Stimulated activated CD8-positive, alpha-beta memory T cell treated with anti-CD3 and anti-CD28 coated beads, Interleukin-7, amount 100 ng/mL, for 4 hours (primary cell): ENCODE measurements around the gene RIOX2.

Experiments used
- DNase-seq, 2 donors: peaks; one replicate each; pipeline ENCODE4 v3.0.0-alpha.2; 2020; ENCODE audit warnings: low read depth in 2 of 2

Gene RIOX2

DNA sequence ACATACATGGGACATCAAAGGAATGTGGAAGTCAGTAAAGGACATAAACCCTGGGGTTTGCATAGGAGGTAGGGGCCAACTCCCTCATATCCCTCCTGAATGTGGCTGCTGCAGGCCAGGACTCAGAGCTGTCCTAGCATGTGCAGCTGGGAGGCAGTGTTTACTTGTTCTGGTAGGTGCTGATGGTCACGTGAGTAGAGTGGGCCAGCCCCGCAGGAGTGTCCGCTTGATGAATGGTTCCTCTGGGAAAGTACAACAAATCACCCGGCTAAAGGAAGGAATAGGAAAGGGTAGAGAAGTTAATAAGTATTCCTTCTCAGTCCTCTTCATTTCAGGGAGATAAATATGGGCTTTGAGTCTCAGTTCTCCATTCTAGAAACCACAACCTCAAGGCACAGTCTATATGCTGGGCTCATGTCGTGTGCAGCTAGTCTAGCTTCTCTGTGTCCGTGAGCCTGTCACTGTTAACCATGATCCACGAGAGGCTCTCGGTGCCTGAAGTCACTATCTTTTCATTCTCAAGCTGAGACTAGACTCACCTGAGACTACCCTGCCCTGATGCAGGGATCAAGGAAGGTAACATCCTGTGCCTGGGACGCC, 17.9 kb downstream of the RIOX2 start:
- no peak for DNase-seq

DNA sequence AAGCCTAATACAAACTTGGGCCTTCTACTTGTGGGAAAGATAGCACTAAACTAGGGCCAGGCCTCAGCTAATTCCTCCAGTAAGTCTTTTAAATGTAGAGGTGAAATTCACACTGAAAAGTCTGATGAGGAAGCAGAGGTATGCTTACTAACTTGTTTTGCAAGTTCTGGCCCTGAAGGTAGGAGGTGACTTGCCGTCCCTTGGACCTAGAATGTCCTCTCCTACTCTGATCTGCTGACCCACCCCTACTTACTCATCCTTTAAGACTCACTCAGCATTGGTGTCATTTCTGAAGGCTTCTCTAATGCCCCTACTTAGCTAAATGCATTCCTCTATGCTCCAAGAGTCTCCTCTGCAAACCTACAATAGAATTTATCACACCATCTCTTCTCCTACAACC, 19.4 kb downstream of the RIOX2 start:
- DNase-seq: no peak

DNA sequence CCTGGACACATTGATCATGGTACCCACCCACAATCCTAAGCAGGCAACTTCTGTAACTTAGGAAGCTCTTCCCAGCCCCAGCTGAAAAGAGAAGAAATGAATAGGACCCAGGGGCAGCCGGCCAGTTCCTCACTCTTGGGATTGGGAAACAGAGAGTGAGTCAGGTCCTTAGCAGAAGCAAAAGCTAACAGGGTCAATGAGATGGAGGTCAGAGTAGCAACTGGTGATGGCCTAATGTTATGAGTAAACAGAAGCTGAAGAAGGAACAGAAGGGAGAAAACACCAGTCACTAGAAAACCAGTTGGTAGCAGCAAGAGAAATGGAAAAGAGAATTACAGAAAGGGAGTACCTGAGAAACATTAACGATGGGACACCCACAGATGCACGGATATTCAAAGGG, 20.0 kb downstream of the RIOX2 start:
- DNase-seq: no peak

DNA sequence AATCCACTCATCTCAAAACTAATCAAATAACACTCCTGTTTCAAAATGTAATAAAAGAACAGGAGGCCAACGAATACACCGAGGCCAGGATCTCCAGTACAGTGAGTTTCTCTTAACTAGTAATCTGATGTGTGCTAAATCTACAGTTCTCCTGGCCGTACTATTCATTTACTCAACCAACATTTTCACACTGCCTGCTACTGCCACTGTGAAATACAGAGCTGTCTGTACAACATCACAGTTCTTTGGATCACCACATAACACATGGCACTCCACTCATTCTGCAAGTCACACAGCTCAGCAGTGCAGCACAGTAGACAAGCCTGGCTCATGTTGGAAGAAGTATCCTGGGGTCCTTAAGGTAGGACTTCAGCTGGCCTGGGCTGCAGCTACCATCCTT, 21.9 kb downstream of the RIOX2 start:
- no peak for DNase-seq

DNA sequence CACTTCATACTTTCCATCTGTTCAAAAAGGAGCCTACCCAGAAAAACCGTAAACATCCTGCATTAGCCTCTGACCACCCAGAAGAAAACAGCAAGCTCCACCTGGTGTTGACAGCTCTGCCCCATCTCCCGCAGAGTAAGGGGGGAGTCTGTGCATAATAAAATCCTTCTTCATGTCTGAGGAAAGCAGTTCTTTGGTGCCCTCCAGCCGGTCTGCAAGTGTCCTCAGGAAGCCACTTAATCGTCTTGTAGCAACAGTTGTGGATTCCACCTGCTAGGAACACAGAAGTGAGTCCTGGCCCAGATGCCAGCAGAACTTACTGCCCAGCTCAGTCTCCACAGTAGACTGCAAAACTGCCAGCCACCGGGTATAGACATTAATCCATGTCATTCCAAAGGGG, 22.5 kb downstream of the RIOX2 start:
- DNase-seq: no peak

DNA sequence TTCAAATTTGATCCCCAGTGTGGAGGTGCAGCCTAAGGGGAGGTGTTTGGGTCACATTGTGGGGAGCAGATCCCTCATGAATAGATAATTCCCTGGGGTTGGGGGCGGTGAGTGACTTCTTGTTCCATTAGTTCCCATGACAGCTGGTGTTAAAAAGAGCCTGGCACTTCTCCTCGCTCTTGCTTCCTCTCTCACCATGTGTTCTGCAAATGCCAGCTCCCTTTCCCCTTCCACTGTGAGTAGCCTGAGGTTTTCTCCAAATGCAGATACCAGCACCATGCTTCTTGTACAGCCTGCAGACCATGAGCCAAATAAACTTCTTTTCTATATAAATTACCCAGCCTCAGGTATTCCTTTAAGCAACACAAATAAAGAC, 23.1 kb downstream of the RIOX2 start:
- no peak for DNase-seq

DNA sequence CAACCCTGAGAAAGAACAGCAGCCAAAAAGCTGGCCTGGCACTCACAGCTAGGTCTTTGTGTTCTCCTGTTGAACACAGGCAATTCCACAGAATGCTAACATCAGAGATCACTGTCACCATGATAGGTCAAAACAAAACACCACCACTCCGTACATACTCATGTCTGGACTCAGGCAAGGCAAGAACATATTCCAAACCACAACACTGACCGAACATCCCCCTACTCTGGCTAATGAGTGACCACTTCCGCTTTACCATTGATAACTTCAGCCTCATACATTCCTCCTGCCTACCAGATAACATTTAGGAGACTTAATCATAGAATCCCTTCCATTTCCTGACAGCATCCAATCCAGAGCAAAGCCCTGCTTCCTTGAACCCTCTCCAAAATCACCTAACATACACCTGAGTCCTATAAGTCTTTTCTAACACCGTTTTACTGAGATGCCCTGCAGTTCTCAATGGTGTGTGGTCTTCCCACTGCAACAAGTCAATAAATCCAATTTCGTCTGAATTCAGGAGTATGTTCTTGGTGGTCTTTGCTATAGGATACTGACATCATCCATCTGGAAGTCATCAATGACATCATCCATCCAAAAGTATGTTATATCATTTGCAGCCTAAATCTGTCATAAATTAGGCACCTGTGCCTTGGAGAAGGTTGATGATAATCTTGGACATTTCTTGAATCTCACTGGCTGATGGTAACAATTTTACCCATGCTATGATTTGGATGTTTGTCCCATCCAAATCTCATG, 23.7 kb downstream of the RIOX2 start:
- DNase-seq: no peak

DNA sequence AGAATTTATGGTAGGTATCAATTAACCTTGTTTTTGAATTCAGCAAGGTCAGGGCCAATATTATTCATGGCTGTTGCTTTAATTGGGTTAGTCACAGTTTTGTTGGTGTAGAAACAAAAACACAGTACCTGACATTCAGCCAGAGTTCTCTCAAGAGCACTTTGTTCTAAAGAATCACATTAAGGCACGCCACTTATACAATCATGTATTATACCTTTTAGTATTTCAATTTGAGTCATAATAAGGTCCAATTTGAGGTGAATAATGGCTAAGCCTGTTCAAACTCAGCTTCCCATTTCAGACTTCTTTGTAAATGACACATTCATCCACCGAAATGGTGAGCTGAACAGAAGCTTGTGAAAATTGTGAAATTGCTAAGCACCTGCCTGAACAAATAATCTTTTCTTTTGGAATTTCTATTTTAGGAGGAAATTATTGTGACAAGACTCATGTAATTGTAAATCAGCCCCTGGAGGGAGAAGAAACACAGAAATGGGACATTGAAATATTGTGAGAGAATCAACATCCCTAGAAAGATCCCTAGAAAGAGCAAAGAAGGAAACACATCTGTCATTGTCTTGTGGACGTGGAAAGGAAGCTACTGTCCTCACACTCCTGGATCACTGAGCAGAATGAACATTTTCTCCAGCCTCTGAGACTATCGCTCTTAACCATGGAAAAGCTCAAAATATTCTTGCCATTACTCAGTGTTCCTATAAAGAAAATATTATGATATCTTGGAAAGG, 29.3 kb downstream of the RIOX2 start:
- no peak for DNase-seq

DNA sequence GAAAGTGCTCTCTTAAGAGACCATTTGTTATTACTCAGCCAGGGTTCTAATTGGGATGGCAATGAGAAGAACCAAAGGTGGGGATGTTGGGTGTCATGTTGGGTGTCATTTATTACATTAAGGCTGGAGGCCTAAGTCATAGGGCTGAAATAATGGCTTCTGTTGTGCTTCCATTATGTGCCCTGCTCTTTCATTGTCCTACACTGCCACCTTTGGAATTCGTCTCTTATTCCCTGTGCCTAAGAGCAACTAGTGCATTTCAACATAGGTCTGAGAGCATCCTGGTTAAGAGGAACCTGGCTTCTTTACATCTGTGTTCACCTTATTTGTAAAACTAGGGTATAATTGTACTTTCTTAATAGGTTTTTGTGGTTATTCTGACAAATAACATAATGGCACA, 32.2 kb downstream of the RIOX2 start:
- DNase-seq: no peak

DNA sequence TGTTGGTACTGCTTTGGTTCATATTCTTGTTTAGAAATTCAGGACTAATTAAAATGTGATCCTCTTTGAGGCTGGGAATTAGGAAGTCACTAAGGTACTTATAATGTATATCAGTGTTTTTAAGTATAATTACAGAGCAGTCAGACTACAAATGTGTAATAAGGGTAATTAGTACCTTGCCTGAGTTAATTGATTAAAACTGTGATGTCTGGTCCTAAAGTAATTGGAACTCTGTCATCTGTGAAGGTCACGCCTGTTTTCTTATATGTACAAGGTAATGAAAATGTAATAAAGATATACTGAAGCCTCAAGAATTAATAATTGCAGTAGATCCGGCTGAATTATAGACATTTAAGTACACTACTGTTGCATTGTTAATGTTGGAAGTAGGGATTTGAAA, 32.8 kb downstream of the RIOX2 start:
- DNase-seq: no peak

DNA sequence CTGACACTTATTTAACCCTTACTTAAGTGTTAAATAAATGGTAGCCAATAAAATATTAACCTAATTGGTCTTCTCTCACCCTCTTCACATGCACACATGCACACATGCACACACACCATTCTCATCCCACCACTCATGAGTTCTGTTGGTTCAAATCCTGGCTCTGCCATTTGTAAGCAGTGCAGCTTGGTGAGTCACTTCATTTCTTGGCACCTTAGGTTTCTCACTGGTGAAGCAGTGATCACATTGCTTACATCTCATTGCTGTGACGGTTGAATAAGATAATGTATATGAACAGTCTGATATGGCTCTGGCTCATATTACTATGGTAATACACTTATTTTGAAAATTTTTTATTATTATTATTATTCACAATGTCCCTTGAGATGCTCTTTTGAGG, 33.8 kb downstream of the RIOX2 start:
- no peak for DNase-seq

DNA sequence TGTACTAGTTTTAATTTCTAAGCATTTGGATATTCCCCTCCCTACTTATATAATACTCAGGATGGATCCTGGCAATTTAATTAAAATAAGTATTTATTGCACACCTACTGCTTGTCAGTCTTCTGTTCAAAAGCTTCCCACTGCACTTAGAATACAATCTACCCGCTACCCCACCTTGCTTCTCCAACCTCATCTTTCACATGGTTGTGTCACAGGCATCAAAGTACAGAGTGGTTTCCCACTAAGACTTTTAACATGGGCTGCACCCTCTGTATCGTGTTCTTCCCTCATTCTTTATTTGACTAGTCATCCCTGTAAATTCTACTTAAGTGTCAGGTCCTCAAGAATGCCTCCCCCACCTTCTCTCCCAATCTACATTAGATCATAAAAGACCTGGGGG, 35.0 kb downstream of the RIOX2 start:
- DNase-seq: no peak

DNA sequence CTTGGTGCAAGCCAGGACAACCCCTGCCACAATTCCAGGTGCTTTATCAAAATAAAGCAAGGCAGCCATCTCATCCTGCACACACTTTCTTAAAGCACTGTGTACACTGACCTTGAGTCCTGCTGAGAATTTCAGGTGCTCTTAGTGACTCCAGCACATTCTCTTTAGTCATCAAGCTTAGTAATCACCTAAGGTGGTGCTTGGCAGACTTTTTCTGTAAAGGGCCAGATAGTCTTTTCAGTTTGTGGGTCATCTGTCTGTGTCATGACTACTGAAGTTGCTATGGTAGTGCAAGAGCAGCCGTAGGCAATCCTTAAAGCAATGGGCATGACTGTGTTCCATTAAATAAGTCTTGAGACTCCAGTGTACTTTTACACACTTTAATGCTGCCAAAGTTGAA, 36.4 kb downstream of the RIOX2 start:
- no peak for DNase-seq

DNA sequence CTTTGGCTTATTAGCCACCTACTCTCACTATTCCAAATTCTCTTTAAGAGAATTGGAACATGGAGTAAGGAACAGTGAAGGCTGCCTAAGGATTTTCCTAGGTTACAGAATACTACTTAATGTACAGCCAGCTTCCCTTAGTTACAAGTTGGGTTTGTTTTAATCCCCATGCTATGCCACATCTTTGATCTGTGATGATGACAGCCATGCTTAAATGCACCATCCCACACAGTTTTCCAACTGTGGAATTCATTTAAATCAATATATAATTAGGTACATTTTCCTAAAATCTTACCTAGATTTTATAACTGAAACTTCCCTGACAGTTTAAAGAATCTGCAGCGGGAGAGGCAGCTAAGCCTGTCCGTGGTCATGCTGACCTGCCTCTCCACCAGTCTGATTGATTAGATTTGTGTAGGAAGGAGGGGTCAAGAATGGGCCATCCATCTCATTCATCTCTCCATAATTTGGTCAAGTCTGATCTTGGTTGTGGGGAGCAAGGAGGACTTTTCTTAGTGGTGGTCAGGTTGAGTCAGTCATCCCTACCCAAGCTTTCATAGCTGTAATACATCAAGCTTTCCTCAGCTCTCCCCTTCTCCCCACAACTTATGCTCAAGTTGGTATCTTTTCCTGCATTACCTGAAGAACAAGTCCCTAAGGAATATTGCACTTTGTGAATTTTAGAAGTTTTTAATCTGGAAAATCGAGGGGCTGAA, 37.1 kb downstream of the RIOX2 start:
- no peak for DNase-seq

DNA sequence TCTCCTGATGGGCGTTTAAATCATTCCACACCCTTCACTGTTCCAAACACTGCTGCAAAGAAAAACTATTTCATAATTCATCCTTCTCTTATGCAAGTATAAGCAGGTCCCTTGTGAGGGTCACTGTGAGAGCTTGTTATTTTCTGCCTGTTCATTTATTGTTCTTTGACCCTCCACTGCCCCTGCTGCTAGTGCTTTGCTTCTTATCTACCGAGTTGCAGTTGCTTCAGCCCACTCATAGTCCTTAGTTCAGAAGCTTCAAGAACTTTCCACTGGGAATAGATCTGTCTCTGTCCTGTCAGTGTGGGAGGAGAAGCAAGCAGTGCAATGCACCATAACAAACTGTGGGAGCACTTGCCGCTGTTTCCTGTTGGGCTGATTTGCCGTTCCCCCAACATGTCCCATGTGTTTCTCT, 39.8 kb downstream of the RIOX2 start:
- DNase-seq: no peak

DNA sequence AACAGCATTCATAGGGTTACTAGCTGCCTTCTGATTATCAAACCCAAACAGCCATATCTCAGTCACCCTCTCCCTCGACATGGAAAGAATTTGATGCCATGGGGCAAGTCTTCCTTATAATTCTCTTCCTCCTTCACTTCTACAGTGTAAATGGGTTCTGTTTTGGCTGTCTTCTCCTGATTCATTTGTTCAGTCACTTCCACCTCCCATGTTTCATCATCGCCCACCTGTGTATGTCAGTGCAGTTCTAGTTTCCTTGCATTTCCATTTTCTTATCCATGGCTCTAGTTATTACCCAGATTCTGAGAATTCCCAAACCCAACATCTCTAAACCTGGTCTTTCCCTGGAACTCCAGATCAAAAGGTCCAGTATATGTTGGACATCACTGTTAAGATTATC, 41.0 kb downstream of the RIOX2 start:
- DNase-seq: no peak

DNA sequence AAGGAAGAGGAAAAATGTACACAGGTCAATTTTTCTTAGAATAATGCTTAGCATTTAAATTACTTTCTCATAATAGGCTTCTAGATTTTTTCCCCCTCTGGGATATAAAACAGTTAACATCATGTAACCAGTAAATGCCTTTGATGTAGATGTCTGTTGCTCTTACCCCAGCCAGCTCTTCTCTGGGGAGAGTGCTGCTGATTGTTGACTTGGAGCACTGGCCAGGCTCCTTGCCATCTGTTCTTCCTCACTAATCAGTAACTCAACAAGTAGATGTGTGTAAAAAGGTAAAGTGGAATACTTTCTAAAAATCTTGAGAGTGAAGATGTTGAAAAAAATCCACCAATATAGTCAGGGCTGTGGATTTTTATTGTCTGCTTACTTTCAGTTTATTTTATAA, 42.2 kb downstream of the RIOX2 start:
- no peak for DNase-seq

DNA sequence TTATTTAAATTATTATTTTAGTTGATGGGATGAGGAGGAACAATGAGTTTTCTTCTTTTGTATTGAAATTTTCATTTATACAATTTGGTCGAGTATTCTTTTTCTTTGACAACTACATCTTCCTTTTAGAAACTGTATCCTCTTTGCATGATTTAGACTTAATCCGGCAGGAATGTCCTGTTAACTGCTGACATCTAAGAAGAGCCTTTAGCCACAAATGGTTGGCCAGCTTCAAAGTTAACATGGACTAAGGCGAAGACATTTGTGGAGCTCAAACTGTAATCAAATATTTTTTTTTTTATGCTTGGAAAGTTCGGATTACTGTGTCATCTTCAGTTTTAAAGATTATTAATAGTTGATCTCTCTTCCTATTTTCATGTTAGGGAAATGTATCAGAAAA, 43.2 kb downstream of the RIOX2 start:
- no peak for DNase-seq

DNA sequence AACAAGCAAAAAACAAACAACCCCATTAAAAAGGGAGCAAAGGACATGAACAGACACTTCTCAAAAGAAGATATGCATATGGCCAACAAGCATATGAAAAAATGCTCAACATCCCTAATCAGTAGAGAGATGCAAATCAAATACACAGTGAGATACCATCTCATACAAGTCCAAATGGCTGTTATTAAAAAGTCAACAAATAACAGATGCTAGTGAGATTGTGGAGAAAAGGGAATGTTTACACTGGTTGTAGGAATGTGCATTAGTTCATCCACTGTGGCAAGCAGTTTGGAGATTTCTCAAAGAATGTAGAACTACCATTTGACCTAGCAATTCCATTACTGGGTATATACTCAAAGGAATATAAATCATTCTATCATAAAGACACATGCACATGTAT, 44.5 kb downstream of the RIOX2 start:
- DNase-seq: no peak

DNA sequence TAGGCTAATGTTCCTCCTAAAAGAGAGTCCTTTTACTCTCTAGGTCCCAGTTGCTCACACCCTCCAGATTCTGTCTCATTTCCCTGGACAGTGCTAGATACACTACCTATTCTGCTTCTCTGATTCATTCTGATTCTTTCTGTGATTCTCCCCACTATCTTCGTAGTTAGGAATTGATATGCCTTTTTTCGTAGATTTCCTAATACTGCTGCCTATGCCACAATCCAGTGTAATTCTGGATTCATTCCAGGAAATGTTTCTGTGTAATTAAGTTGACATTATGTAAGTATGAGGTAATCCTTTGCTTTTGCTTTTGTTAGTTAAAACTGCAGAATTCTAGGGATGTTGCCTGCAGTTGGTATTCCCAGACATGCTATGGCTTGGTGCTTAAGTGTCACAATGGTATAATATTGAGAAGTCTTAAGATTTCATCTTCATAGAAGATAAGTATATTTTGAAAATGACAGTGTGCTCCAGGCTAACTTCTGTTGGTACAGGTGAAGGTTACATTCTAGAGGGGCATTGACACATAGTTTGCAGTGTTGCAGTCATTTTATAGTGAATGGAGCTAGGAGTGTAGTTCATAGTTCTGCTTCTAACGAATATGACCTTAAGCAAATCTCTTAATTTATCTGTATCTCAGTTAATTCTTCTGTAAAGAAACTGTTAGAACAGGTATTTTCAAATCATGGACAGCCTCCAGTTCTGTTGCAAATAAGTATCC, 54.3 kb downstream of the RIOX2 start:
- no peak for DNase-seq

DNA sequence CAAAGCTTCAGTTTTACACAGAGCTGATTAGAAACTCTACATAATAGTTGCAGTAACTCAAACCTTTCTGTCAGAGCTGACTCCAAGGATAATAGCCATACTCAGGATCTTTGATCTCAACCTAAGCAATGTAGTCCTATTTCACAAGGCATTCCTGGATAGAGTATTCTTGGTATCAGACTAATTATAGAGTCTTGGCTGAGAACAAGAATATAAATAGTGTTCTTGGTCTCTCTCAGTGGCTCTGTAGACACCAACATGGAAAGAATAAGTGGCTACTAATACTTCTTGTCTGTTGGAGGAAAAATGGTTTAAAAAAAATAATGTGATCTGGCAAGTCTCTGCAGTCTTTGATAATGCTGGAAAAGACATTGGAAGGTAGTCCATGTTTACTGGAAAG, 55.7 kb downstream of the RIOX2 start:
- no peak for DNase-seq

DNA sequence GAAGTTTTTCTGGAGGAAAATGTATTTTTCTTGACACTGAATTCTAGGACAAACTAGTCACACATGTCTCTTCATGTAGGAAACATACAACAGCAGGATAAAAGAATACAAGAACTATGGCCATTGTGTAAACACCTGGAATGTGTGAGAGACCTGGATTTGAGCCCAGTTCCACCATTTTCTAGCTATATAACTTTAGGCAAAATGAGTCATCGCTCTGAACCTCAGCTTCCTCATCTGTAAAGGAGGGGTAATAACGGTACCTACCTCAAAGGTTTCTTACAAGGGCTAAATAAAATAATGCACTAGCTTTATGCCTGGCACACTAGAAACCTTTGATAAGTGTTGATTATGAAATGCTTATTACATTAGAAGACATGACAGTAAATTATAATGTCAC, 57.8 kb downstream of the RIOX2 start:
- DNase-seq: no peak
